ENCODE results near the gene LMAN1. TPM values are rescaled to one million over a fixed set of nuclear protein-coding genes. Genes with fewer than 3 reads are reported as not detected.

Gene LMAN1
- total and polyA plus RNA-seq, 2 donors (not counting 3 experiments of a cell fraction or from before 2014, with no cell fraction given) = 43.8 to 92.5 TPM

DNA sequence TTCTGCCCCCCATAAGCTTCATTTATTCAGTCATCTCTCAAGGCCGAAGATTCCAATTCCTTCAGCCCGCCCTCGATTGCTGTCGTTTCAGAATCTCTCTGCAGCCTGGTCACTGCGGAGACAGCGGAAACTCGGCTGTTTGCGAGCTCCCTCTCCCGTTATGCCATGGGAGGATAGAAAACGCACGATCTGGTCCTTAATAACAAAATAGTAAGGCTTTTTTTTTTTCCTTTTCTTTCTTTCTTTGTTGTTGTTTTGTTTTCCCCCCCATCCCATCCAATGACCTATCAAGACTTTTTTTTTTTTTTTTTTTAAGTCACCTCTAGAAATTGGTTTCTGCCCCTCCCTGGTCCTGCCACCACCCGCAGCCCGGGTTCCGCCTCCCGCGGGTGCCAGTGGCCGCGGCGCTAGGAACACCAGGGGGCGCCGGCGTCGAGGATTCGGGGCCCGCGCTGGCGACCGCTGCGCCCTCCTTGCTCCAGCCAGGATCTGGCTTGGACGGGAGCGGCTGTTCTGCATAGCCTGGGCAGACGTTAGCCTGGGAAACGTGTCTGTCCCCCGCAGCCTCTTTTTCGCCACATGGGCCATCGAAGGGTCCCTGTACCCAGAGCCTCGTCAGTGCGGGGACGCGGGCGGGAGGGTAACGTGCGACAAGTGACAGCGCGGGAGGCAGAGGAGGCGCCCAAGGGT lies 50.7 kb downstream of the LMAN1 start:
- CTCF ChIA-PET = interaction anchor here (0.6 to 6.2 kb wide), 48 partner anchors 8 to 1904 kb away, joined by 3 to 304 read pairs (median 4); partner anchors contain the start of genes CCBE1, CPLX4 and LMAN1
- intact Hi-C loops (cut with micrococcal nuclease) (loop anchor here (1.0 to 5.0 kb wide), 3 partner anchors 59 to 1239 kb away; no protein-coding TSS in a partner anchor), dilution Hi-C loops (cut with MboI; ENCODE audit: extremely low pct_ligation_motif_present, low sequenced_read_pairs) (no loop called here)
- Histone ChIP-seq H3K4me2 (ENCODE audit: insufficient read depth, low read length) (peak overlapping the region; percentile 47), H3K36me3 (ENCODE audit: control insufficient read depth in 2 of 2, extremely low read depth in 1 of 2, insufficient read depth in 2 of 2, low read length in 2 of 2) (no peaks in the 10 kb centered on the region), H3K27ac (ENCODE audit: insufficient read depth, low read depth, low read length) (no peak overlapping the region), H3K9ac (replicated peaks; ENCODE audit: extremely low read depth, insufficient read depth, low read length) (no peak overlapping the region), H3K79me2 (ENCODE audit: control insufficient read depth, insufficient read depth, low read length) (no peaks in the 10 kb centered on the region), H3K4me3 (replicated peaks in 1 of 3; ENCODE audit: insufficient read depth in 1 of 3, low read depth in 1 of 3, low read length in 3 of 3) (no peak overlapping the region), H2AFZ (ENCODE audit: low read depth, low read length) (peak overlapping the region; percentile 77), H3K9me1 (replicated peaks; ENCODE audit: control insufficient read depth, extremely low read depth, insufficient read depth, low read length) (no peaks in the 10 kb centered on the region), H3K9me3 (replicated peaks; ENCODE audit: control insufficient read depth, insufficient read depth, low read length) (no peaks in the 10 kb centered on the region), H3K4me1 (ENCODE audit: control insufficient read depth, extremely low read depth, insufficient read depth, low read length) (peaks cover 3% of the 10 kb centered on the region), H4K20me1 (replicated peaks; ENCODE audit: control insufficient read depth, extremely low read depth, insufficient read depth, low read length) (no peaks in the 10 kb centered on the region), H3K27me3 (ENCODE audit: control insufficient read depth in 2 of 2, insufficient read depth in 2 of 2, low read length in 2 of 2) (peaks cover 17 to 29% of the 10 kb centered on the region in 2 experiments)
- DNase-seq (ENCODE audit: low read depth, low spot score) = peak; percentile 50
- FAIRE-seq = peak; percentile 49
- TF ChIP-seq, protein P1, sequence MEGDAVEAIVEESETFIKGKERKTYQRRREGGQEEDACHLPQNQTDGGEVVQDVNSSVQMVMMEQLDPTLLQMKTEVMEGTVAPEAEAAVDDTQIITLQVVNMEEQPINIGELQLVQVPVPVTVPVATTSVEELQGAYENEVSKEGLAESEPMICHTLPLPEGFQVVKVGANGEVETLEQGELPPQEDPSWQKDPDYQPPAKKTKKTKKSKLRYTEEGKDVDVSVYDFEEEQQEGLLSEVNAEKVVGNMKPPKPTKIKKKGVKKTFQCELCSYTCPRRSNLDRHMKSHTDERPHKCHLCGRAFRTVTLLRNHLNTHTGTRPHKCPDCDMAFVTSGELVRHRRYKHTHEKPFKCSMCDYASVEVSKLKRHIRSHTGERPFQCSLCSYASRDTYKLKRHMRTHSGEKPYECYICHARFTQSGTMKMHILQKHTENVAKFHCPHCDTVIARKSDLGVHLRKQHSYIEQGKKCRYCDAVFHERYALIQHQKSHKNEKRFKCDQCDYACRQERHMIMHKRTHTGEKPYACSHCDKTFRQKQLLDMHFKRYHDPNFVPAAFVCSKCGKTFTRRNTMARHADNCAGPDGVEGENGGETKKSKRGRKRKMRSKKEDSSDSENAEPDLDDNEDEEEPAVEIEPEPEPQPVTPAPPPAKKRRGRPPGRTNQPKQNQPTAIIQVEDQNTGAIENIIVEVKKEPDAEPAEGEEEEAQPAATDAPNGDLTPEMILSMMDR (IDR thresholded peaks at IDR 0.05; ENCODE audit: extremely low read depth in 1 of 2, insufficient read depth in 1 of 2, low read depth in 1 of 2, low read length in 2 of 2) = peak; percentile 74 to 83
- TF ChIP-seq FOS (IDR thresholded peaks at IDR 0.05; ENCODE audit: borderline replicate concordance, insufficient read depth, low read length) (no peak), JUN (IDR thresholded peaks at IDR 0.05; ENCODE audit: borderline replicate concordance, insufficient read depth, insufficient read length, low read depth) (no peak), GATA2 (IDR thresholded peaks at IDR 0.05; ENCODE audit: insufficient read depth, insufficient read length, low read depth, low read length) (no peak), EZH2 (IDR thresholded peaks at IDR 0.05; ENCODE audit: borderline replicate concordance, low read depth, low read length, severe bottlenecking) (no peak), POLR2AphosphoS5 (IDR thresholded peaks at IDR 0.05; ENCODE audit: insufficient read depth, low read depth, low read length) (no peak)
- TF ChIP-seq, protein P2, sequence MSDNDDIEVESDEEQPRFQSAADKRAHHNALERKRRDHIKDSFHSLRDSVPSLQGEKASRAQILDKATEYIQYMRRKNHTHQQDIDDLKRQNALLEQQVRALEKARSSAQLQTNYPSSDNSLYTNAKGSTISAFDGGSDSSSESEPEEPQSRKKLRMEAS (IDR thresholded peaks at IDR 0.05; ENCODE audit: insufficient read depth, insufficient read length) = no peak
- no TSS peak for BruUV-seq (replicated peaks)
- POLR2A ChIA-PET = no interaction called here

All from endothelial cell of umbilical vein (primary cell).